ENCODE results near the gene LIPN. TPM values are rescaled to one million over a fixed set of nuclear protein-coding genes. Genes with fewer than 3 reads are reported as not detected.

The LIPN gene
- total and polyA plus RNA-seq, 2 of the 8 experiments (the other 6 are each of a cell fraction or from before 2014, with no cell fraction given) = not detected

GRCh38 chr10:88762906-88763305 is 3.1 kb downstream of the LIPN start (continued):
- no peak for TF ChIP-seq CHD7 (IDR thresholded peaks at IDR 0.05; ENCODE audit: insufficient replicate concordance, low read length)
